Lung microvascular endothelial cell (primary cell): Measurements from ENCODE around the gene DENND2A. TPM values are rescaled to one million over a fixed set of nuclear protein-coding genes. Genes with fewer than 3 reads are reported as not detected.
"Not testable (repeated sequence)": the region's sequence is repeated elsewhere in the genome, so short reads cannot be mapped to it uniquely, and the experiment has no call there.

Experiments used
- DNase-seq, 2 donors: peaks; one replicate each; pipeline versions ENCODE4 v3.0.0 to v3.0.0-alpha.2; 2010; ENCODE audit warnings: low read depth in 2 of 2
- total RNA-seq: library from RNA; depleted of rRNA; stranded (reverse); fragments of >200 nt; gene quantifications from 2 replicates; pipeline ENCODE4 v1.2.1, GENCODE V29; 2014

The DENND2A gene
- total RNA-seq, 1 donor from 2014 or later: 1.6 TPM

- peak; percentile 84 to 89 for DNase-seq
Measured at GRCh38 chr7:140517546-140518369, 122.9 kb downstream of the DENND2A start.

DNA sequence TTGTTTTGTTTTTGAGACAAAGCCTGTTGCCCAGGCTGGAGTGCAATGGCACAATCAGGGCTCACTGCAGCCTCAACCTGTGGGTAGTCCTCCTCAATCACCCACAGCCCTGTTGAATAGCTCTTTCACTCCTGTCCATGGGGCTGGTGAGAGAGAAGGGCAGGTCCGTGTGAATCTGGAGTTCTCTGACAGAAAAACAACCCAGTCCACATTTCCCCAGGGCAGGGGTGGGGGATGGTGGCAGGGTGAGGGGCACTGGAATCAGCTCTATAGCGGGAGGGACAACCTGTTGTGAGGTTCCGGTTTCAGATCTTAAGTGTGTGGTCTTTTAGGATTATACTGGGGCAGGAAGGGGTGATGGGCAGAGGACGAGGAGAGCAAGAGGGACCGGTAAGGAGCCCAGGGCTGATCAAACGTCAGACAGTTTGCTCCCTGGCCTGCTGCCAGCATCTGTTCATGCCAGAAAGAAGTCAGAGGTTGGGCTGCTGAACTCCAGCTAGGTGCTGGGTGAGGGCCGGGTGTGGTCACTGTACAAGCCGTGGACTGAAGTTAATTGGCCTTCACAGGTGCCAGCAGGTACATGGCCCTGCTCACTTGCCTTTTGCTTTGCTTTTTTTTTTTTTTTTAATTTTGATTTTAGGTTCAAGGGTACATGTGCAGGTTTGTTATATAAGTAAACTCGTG is 128.2 kb downstream of the DENND2A start:
- no peak for DNase-seq

GRCh38 chr7:140509789-140510188 is 130.8 kb downstream of the DENND2A start:
- no peak for DNase-seq

- not testable (repeated sequence) for DNase-seq
Measured at GRCh38 chr7:140507556-140507955, 133.1 kb downstream of the DENND2A start.

DNA sequence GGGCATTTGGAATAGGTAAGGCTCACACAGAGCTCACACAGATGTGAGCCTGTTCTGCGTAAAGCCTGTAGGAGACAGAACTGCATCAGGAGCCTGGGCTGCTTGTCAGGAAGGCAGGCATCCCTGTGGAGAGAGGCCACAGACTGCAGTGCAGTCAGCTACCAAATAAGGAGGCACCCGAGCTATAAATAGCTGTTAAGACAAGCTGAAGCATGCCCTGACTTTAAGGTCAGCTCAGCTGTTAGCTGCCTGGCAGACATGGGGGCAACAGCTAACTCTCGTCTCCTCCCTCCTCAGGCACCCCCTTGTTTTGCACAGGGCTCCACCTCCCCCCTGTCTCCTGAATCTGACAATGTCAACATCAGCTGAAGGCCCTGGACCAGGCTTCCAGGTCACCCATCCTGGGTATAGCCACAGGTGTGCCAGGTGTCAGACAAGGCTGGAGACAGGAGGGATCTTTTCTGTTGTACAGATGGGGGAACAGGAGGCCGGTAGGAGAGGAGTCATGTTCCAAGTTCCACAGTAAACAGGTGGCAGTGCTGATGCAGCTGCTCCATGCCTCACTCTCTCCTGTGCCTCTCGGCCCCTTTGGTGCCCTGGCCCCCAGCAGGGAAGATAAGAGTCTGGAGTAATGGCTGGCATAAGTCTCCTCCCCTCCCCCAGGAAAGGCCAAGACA is 133.7 kb downstream of the DENND2A start:
- no peak for DNase-seq

GRCh38 chr7:140501966-140502365 is 138.6 kb downstream of the DENND2A start:
- DNase-seq: no peak

GRCh38 chr7:140497807-140498206 is 142.8 kb downstream of the DENND2A start:
- not testable (repeated sequence) for DNase-seq

DNA sequence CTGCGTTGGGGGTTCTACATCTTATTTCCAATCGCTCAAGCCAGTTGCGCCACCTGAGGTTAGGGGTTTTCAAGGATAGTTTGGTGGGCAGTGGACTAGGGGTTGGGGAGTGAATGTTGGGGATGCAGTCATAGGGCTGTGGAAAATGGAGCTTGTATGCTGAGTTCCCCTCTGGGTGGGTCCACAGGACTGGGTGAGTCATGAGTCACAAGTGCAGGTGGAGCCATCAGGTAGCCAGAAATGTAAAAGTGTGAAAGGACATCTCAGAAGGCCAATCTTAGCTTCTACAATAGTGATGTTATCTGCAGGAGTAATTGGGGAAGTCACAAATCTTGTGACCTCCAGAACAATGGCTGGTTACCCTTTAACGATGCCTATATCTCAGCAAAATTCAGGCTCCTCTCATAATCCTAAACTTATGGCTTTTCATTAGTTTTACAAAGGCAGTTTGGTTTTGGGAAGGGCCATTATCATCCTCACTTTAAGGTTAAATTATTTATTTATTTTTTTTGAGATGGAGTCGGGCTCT is 143.3 kb downstream of the DENND2A start:
- DNase-seq: no peak

GRCh38 chr7:140495514-140496097 is 145.0 kb downstream of the DENND2A start:
- DNase-seq: no peak

DNA sequence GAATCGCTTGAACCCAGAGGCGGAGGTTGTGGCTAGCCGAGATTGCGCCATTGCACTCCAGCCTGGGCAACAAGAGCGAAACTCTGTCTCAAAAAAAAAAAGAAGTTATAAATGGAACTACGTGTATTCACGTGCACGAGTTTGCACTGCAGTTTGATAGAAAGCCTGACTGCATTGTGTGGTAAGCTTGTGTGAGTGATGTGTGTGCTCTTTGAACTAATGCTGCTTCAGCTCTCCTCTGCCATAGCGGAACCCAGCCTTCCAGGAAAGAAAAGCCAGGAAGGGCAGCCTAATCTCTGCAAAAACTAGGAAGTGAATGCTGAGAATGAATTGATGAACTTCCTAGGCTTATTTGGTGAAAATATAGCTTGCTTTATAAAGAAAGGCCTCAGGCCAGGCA is 145.7 kb downstream of the DENND2A start:
- DNase-seq: no peak

DNA sequence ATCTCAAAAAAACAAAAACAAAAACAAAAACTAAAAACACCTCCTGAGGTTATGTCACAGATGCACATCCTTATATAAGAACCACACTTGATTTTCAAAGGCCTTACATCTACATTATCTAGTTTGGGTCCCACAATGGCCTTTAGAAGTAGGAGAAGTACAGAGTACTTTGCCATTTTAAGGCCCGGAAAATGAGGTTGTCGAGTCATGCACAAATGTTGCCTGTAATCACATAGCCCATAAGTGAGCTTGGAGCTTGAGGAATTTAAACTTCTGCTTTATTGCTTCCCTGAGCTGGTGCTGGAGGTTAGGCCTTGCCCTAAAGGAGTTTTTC is 151.6 kb downstream of the DENND2A start:
- DNase-seq: no peak

GRCh38 chr7:140485500-140486265 is 154.9 kb downstream of the DENND2A start:
- DNase-seq: no peak

DNA sequence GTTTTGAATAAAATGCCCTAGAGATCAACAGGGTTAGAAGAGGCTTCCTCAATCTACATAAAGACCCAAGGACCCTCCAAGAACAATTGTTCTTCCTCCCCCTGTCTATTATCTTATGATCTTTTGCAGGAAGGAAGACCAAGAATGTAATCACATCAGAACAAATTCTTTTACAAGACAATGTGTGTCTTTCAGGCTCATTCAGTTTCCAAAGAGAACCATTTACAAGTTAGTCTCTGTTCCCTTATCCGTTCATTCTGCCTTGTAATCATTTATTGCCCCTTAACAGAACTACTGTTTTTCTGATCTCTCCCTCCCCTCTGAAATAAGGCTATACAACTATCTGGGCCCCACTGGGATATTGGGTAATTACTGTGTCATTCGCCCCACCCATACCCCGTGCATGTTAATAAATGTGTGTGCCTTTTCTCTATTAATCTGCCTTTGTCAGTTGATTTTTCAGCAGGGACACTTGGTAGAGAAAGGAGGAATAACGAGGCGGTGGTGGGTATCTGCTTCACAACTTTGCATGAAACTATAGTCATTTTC is 155.6 kb downstream of the DENND2A start:
- DNase-seq: no peak

- DNase-seq: no peak
Measured at GRCh38 chr7:140484479-140484878, 156.1 kb downstream of the DENND2A start.

- no peak for DNase-seq
Measured at GRCh38 chr7:140479739-140480084, 160.9 kb downstream of the DENND2A start.

GRCh38 chr7:140479062-140479738 is 161.4 kb downstream of the DENND2A start, which contains the start of gene MKRN1:
MKRN1 (minus strand) TSS chr7:140479505; CDS start chr7:140479344, 161 bp downstream.
- peak; percentile 85 to 89 for DNase-seq

DNA sequence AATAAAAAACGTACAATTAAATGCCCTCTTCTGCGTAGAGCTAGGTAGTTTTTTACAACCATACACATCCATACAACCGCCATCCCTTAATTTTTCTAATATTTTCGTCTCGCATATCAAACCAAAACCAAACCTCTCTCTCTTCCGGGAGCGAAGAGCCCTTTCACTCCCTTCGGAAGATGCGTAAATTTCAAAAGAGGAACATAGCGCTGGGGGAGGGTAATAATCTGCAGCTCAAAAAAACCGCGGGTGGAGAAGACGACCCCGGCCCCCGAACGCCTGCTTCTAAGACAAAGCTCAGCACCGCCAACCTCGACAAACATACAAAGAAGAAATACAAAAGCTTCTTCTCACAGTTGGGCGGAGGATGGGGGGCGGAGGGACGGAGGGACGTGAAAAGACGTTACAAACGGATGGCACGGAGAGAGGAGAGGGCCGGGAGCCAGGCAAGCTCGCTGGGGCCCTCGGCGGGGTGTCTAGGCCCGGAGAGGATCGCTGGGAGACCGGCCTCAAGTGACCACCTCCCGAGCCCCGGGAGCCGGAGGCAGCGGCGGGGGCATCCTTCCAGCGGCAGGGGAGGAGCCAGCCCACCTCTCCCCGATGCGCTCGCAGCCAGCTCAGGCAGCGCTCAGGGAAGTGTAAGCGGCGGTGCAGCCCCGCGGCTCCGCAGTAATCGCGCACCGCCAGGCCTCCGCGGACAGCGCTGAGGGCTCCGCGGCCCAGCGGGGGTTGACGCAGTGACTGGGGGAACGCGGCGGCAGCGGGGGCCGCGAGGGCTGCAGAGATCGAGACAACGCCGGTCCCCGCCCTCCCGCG is 162.2 kb downstream of the DENND2A start:
- peak; percentile 46 to 55 for DNase-seq

DNA sequence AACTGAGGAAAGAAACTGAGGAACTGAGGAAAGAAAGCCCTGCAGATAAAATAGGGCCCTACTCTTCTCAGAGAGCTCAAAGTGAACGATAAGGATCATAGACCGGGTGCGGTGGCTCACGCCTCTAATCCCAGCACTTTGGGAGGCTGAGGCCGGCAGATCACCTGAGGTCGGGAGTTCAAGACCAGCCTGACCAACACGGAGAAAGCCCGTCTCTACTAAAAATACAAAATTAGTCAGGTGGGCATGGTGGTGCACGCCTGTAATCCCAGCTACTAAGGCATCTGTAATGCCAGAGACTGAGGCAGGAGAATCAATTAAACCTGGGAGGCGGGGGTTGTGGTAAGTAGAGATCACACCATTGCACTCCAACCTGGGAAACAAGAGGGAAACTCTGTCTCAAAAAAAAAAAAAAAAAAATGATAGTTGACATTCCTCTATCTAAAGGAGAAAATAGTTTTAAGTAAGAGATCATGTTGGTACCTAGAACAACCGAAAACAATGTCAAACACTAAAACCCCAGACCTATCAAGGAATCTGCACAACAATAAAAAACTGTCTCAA is 163.8 kb downstream of the DENND2A start:
- DNase-seq: no peak

GRCh38 chr7:140475747-140476333 is 164.8 kb downstream of the DENND2A start:
- DNase-seq: peak; percentile 48 to 61
